Activated effector memory CD4-positive, alpha-beta T cell treated with anti-CD3 and anti-CD28 coated beads, Interleukin-2, amount 50 U/mL, for 16 hours (primary cell): ENCODE results near the gene TRUB2.

ENCODE experiments used
- DNase-seq: peaks from one replicate; pipeline ENCODE4 v3.0.0-alpha.2; 2020

The TRUB2 gene

GRCh38 chr9:128322404-128323211, at the start of gene TRUB2, which contains the start of gene COQ4:
TRUB2 (minus strand) TSS chr9:128322447; CDS start chr9:128322408, 39 bp downstream.
COQ4 (plus strand) TSS chr9:128322839; CDS start chr9:128322859, 20 bp downstream.
- peak; percentile 97 for DNase-seq

- DNase-seq = no peak
These were observed 49.4 kb upstream of the TRUB2 start for GRCh38 chr9:128371630-128372117.

GRCh38 chr9:128370752-128371629, 48.7 kb upstream of the TRUB2 start, which contains the start of gene URM1:
URM1 (plus strand) TSS chr9:128371374; CDS start chr9:128371381, 7 bp downstream.
- DNase-seq = peak; percentile 99

- DNase-seq = no peak
These were observed 48.1 kb upstream of the TRUB2 start for GRCh38 chr9:128370367-128370751.

- no peak for DNase-seq
These were observed 46.9 kb upstream of the TRUB2 start for GRCh38 chr9:128369024-128369706.

GRCh38 chr9:128365525-128365924, 43.3 kb upstream of the TRUB2 start:
- no peak for DNase-seq

- DNase-seq = no peak
These were observed 40.5 kb upstream of the TRUB2 start for GRCh38 chr9:128362774-128363173.

GRCh38 chr9:128361986-128362646, 39.9 kb upstream of the TRUB2 start:
- DNase-seq = peak; percentile 85

- no peak for DNase-seq
These were observed 39.2 kb upstream of the TRUB2 start for GRCh38 chr9:128361296-128361985.

- no peak for DNase-seq
These were observed 38.6 kb upstream of the TRUB2 start for GRCh38 chr9:128360826-128361225.

- no peak for DNase-seq
These were observed 36.6 kb upstream of the TRUB2 start for GRCh38 chr9:128358861-128359260.

GRCh38 chr9:128358090-128358489, 35.8 kb upstream of the TRUB2 start:
- no peak for DNase-seq

- no peak for DNase-seq
These were observed 33.2 kb upstream of the TRUB2 start for GRCh38 chr9:128355451-128355850.

GRCh38 chr9:128349772-128350171, 27.5 kb upstream of the TRUB2 start:
- no peak for DNase-seq

GRCh38 chr9:128349125-128349524, 26.9 kb upstream of the TRUB2 start:
- DNase-seq = no peak

GRCh38 chr9:128344931-128345605, 22.8 kb upstream of the TRUB2 start:
- no peak for DNase-seq

- no peak for DNase-seq
These were observed 21.6 kb upstream of the TRUB2 start for GRCh38 chr9:128343855-128344254.

GRCh38 chr9:128342971-128343680, 20.9 kb upstream of the TRUB2 start:
- DNase-seq = no peak

GRCh38 chr9:128341435-128341849, 19.2 kb upstream of the TRUB2 start:
- peak; percentile 88 for DNase-seq

GRCh38 chr9:128340691-128341434, 18.6 kb upstream of the TRUB2 start:
- no peak for DNase-seq
